NCI-H82 treated with DMSO at 0.1 percent for 48 hours (cell line): ENCODE results near the gene VPS13D.

ENCODE experiments used
- DNase-seq: peaks from one replicate; lab custom pipeline; 2025; ENCODE audit not compliant: unreplicated experiment; lab: John Stamatoyannopoulos, UW

The VPS13D gene

DNA sequence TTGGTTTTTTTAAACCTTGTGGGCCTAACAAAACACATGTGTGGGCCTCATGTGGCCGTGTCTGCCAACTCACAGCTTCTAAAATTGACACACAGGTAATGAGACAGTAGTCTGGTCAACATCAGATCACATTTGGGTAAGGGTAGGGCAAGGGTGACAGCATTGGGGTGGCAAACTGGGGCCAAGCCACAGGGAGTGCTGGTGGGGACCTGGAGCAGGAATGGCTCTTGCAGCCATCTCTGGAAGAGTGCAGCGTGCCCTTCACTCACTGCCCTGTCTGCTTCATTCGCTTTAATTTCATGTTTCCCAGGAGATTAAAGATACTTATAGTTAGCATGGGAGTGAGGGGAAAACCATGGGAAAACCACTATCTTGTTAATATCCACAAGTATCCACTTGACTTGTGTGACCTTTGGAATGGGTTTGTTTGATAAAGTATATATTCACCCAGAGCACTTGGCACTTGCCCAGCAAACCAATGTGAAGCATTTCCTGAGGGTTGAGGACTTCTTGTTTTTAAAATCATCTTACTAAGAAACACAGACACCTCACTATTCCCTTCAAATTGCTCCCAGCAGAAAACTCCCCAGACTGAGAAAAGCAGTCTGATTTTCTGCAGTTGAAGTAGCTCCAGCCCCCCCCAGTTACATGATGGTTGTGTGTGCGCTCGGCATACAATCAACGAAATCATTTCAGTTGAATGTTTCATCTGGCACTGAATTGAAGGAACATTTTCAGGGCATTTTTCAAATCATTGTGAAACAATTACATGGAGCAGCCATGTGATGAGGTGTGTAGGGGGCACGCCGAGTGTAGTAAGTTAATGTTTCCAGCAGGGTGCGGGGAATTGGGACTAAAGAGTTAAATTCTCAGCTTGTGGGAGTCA lies 175.7 kb downstream of the VPS13D start:
- no peak for DNase-seq

DNA sequence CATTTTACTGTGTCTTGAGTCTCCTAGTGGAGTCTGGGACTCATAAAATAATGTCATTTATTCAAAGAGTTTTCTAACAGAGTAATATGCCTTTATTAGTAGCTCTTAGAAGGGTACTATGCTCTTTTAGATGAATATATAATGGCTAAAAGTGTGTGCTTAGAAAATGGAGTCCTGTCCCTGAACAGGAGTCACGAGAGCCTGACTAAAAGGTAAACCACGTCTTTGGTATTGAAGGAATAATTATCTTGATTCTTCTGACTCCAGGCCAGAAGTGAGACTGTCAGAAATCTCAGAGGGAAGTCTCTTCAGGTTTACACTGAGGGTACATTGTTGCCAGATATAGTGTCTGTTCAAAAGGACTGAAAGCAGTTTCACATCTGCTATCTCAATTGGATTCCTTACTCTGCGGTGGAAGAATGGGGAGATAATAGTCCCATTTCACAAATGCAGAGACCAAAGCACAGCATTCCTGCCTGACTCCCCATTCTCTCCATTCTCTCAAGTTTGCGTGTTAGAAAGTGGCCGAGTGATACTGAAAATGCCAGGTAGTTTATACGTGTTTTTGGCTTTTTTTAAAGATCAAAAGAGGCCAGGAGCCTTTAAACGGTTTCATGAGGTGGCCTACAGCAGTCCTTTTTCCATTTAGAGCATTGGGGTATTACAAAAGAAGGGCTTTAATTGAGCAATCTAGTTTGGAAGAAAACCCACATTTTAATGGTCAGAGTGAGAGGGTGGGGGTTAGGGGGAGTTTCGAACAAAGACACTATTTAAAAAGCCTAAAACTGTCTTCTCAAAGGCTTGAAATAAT lies 176.6 kb downstream of the VPS13D start:
- DNase-seq: no peak

DNA sequence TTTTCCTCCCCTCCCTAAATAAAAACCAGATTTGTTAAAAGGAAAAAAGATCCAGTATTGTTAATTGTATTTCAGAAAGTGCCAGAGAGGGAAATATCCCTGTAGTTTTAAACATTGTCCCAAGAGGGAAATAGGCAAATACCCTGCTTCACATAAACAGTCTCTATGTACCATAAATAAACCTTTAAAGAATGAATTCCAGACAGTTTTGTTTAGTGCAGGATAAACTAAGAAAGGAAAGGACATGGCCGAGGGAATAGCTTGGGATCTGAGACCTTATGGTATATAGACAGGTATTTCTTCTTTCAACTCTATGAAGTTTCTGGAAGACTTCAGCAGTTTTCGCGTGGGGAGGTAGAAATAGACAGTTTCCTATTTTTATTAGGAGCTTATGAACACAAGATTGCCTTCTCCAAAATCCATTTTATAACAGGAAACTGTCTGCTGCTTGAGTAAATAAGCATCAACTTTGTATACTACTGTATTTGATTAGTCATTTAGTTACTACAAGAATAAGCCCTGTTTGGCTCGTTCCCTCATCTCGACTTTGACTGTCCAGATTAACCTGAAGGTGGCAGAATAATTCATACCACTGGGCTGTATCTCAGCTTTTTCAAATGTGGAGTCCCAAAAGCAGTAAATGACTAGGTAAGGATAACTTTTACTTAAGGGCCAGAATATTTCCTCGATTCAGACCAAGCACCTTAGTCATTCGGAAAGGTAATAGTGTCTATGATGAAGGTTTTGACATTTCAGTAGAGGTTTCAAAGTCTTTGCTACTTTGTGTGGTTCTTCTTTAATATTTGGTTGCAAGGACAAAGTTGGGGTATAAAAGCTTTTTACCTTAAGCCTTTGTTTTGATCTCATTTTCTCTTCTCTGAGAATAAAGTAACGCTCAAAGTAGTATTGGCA lies 177.5 kb downstream of the VPS13D start:
- DNase-seq: no peak

DNA sequence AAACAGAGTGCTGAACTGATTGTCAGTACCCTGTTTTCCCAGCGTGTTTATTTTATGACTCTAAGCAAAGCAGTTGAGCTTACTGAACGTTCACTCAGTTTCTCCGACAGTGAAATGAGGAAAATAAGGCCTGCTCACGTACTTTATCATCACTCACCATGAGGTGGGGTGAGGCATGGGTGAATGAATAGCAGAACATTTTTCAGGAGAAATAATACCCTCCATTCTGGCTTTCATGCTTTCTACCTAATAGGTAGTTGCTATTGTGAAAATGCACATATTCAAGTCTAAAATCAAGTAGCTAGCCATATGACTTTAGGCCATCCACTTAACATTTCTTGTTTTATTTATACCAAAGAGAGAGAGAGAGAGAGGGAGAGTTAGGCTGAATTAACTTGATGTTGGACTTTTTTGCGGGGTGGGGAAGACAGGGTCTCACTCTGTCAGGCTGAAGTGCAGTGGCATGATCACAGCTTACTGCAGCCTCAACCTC lies 178.2 kb downstream of the VPS13D start:
- no peak for DNase-seq

DNA sequence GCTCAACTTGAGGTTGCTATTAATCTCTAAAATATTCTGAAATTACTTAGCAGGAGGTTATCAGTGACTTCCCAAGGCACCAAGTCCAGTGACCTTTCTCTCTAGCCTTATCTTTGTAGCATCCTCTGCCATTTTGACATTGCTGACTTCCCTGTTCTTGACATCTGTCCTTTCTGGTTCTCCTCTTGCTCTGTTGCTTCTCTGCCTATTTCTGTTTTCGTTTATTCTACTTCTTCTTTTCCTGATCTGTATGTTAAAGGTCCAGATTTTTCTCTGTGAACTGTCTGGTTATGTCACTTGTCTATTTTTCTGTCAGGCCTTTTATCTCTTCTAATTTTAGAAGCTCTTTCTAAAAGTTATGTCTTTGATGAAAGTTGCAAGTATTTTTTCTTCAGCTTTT lies 178.8 kb downstream of the VPS13D start:
- DNase-seq: no peak

DNA sequence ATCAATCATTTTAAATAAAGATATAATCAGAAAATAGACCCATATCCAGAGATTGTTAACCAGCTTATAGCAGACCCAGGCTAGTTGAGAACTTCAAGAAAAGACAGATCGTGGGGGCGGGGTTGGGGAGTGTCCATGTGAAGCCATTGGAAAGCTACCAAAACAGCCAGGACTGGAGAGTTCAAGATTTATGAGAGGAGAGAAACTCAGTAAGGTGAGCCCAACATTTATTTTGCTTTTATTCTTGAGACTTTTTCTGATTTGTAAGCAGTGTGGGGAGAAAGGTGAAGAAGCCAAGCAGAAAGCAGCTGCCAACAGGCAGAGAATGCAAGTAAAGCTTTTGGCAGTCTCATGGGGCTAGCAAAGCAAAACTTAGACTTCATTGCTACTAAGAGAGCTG lies 179.9 kb downstream of the VPS13D start:
- DNase-seq: no peak

DNA sequence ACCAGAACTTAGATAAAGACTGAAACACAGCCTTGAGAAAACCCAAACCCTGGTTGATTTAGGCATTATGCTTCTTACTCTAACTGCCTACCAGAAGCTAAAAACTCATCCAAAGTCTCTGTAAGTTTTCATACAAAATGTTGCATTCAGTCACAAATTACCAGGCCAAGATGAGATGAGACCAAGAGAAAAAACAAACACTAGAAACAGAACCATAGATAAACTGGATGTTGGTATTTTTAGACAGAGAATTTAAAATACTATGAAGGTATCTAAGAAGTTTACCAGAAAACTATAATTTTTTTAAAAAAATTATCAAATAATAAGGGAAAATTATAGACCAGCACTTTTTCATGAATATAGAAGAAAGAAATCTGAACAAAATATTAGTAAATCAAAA lies 180.5 kb downstream of the VPS13D start:
- DNase-seq: no peak

DNA sequence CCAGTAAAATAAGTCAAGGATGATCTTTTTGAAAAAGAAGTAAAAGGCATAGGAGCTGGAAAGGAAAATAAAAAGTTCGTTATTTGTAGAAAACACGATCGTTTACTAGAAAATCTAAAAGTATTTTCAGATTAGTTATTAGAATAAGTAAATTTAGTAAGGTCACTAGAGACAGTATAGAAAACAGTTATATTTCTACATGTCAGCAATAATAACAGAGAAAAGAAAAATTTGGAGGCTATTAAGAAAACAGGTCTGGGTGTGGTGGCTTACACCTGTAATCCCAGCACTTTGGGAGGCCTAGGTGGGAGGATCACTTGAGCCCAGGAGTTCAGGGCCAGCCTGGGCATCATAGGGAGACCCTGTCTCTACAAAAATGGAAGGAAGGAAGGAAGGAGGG lies 181.3 kb downstream of the VPS13D start:
- no peak for DNase-seq

DNA sequence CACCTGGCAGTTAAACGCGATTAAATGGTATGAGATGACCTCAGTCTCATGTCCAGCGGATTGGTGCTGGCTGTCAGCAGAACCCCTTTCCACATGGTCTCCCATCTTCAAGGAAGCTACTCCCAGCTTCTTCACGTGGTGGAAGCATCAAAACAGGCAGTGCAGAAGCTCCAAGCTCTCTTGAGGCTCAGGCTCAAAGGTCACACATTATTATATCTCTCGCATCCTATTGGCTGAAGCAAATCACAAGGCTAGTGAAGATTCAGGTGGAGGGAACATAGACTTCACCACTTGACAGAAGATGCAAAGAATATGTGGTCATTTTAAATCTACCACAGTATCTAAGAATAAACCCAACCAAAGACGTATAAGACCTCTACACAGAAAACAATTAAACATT lies 181.9 kb downstream of the VPS13D start:
- DNase-seq: no peak

DNA sequence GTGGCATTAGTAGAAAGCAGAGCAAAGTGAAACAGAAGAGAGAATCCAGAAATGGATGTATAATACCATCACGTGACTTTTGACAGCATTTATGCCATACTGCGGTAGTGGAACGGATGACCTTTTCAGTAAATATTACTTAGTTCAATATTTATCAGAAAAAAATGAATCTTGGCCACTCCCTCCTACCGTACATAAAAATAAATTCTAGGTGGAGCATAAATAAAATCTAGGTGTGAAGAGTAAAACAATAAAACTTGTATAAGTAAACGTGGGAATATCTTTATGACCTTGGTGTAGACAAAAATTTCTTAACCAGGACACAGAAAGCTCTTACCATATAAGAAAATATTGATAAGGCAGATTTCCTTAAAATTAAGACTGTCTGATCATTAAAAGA lies 182.6 kb downstream of the VPS13D start:
- no peak for DNase-seq

DNA sequence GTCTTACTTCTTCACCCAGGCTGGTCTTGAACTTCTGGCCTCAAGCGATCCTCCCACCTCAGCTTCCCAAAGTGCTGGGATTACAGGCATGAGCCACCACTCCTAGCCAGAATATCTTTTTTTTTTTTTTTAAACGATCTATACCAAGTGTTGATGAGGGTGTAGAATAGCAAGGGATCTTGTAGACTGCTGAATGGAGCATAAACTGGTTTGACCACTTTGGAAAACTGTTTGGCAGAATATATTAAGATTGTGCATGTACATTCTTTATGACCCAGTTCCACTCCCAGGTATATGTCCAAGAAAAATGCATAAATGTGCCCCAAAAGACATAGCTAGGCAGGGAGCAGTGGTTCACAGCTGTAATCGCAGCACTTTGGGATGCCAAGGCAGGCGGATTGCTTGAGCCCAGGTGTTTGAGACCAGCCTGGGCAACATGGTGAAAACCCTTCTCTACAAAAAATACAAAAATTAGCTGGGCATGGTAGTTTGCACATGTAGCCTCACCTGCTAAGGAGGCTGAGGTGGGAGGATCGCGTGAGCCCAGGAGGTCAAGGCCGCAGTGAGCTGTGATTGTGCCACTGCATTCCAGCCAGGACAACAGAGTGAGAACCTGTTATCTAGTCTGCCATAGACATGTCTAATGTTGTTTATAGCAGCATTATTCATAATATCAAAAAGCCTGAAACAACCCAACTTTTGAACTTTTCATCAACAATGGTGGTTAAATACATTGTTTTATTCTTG lies 184.0 kb downstream of the VPS13D start:
- DNase-seq: no peak

DNA sequence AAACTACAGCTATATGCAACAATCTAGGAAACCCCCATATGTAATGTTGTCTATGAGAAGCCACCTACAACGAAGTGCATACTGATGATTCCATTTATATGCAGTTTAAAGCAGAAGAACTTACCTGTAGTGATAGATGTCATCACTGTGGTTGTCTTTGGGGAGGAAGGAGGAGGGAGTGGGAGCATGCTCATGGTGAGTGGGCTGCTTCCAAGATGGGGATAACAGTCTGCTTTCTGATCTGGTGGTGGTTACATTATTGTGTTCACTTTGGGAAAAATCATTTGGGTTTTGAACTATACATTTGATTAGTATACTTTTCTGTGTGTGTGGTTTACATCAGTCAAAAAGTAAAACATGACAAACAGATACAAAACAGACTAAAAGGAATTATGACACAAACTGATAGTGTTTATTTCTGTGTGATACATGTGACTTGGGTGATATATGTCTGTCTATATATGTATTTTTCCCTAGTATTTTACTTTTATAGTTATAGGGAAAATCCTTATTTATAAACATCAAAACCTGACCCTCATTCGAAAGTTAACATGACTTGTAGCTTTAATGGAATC lies 184.7 kb downstream of the VPS13D start:
- DNase-seq: no peak

DNA sequence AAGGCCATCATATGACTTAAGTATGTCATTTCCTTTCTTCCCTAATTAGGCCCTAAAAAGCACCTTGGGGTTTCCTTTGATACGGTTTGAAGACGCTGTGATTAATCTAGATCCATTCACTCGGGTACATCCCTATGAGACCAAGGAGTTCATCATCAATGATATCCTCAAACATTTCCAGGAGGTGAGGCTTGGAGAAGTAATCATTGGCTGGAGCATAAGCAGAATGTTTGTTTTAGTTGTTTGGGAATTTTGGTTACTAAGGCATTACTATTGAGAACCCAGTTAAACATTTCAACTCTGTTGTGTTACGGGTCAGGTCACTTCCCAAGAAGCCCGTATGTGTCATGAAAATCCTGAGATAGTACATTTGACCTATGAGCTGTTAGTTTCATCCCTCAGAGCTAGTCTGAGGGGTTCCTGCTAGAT lies 185.2 kb downstream of the VPS13D start:
- no peak for DNase-seq

DNA sequence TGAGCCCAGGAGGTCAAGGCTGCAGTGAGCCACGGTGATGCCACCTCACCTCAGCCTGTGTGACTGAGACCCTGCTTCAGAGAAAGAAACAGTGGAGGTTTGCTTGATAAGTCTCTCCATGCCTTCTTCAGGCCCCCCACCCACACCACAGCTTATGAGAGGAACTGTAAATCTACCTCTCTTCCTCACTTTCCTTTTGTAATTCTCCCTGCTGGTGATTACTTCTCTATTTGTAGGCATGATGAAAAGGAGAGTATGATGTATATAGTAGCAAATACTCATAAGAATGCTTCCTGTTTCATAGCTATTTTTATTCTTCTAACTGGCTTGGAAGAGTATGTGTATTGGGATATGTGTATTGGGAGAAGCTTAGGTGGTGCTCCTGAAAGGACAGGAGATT lies 186.3 kb downstream of the VPS13D start:
- DNase-seq: no peak

DNA sequence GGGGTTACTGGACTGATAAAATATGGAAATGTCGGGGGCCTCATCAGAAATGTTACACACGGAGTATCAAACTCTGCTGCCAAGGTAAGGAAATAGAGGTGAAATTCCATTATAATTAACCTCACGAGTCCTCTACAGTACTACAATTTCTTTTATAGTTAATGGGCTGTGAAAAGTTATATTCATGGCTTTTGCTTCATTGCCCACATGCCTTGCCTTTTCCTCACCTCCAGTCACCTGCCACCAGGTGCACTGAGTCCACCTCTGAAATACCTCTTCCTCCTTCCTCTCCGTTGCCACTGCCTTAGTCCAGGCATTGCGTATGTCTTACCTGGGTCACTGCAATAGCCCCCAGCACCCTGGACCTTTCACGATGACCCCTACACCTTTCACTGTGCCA lies 186.9 kb downstream of the VPS13D start:
- DNase-seq: no peak

DNA sequence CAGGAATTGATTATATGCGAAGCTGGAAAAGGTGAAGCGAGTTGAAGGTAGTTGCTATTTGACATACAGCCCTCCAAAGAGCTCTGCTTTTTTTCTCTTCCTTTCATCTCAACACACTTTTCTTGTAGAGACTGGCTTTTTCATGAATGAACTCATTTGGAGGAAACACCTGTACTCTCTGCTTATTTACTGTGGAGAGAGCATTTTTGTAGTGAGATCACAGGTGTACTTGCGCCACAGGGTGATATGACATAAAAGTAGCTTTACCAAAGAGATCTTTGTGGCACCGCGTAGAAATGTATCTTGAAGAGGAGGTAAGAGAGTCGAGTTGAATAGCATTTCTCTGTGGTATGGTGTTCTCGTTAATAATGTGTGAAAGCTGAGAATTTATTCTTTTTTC lies 187.6 kb downstream of the VPS13D start:
- no peak for DNase-seq

DNA sequence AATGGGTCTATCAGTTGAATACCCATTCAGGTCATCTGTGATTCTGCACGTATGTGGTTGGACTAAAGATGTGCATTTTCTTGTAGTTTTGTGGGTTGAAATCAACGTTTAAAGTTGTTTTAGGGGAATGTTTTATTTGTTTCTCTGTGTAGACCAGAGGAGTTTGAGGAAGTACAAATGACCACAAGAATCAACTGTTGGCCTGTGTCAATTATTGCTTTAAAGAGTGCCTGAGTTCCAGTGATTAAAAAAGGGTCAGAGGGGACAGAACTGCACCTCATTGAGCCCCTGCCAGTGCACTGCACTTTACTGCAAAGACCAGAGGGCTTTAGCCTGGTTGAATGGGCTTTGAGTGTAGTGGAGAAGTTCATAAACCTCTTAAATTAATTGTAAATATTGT lies 190.3 kb downstream of the VPS13D start:
- DNase-seq: no peak

DNA sequence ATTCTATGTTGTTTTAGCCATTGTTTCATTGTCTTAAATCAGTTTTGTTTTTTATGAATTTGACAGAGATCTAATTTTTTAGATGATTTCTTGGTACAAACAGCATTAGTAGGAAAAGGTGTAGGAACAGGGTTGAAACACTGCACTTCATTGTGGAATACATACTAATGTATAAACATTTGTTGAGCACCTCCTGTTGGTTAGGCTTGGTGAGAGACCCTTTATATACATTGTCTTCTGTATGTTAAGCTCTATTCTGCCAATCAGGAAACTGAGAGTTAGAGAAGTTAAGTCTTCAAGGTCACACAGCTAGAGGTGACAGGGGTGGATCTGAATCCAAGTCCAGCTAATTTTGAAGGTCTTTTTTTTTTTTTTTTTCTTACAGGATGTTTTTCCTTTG lies 192.7 kb downstream of the VPS13D start:
- no peak for DNase-seq

DNA sequence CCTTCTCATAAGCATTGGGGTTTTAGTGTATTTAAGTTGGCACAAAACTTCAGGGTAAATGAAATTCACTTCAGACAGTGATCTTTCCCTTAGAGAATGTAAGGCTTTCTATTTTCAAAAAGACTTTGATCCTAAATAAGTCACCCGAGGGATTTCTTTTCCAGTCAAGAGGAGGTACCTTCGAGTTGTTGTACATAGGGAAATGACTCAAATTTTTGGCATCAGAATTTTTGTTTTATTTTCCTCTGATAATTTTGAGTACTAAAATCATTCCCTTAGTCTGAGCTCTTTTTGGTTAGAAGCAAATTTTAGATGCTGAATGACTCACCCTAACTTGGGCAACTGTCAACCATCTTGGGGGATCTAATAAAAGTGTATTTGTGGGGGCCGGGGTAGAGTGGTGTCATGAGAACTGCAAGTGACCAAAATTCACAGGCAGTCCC lies 194.3 kb downstream of the VPS13D start:
- DNase-seq: no peak

DNA sequence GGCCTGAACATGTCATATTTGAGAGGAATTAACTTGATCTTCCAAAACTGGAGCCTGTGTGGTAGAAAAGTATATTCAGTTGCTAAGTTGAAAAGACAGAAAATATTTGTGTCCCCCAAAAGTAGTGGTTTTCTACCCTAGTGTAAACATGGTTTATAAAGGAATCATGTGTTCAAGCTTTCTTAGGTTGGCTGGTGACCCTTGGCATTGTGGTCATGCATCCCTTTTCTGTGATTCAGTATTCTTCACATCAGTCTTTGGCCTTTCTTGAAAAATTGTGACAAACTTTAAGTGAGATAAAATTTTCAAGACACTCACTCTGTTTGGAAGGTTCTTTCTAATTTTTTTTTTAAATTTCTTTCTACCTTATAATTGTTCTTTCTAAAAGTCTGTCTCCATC lies 195.0 kb downstream of the VPS13D start:
- DNase-seq: no peak
